NCI-H226 (cell line): Measurements from ENCODE around the gene WIPF3.

ENCODE experiments used
- DNase-seq: peaks from one replicate; pipeline ENCODE4 v3.0.0-alpha.2; 2015

WIPF3 gene

DNA sequence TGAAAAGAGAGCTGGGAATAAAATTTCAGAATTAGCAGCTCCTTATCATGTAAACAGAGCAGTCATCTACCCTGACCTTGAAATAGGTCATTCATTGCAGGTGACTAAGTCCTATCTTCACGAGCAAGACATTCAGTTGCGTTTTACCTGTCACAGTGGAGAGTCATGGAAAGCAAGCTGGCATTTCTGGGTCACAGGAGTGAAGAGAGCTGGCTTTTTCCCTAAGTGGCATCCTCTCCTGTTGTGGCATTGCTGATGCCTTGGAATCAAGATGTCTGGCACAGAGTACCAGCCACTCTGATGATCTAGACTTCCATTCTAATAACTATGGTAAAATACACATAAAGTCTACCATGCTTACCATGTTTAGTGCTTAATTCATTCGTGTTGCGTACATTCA is 112.5 kb downstream of the WIPF3 start:
- DNase-seq: no peak

DNA sequence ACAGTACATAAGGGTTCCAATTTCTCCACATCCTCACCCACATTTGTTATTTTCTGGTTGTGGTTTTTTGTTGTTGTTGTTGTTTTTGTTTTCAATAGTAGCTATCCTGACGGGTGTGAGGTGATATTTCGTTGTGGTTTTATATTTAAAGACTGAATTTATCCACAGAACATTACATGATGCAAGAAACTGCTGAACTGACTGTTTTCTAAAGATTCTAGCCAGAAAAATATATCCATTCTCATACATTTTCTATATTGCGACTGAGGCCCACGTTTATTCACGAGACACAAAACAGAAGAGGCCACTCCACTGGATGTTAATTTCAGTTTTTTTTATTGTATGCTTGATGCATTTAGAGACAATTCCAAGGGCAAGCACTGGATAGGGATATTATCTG is 113.5 kb downstream of the WIPF3 start:
- DNase-seq: no peak

GRCh38 chr7:29920491-29920890 is 114.2 kb downstream of the WIPF3 start:
- DNase-seq: no peak

GRCh38 chr7:29921404-29922010 is 115.2 kb downstream of the WIPF3 start:
- DNase-seq: peak; percentile 57

GRCh38 chr7:29922921-29923700 is 116.8 kb downstream of the WIPF3 start:
- no peak for DNase-seq

DNA sequence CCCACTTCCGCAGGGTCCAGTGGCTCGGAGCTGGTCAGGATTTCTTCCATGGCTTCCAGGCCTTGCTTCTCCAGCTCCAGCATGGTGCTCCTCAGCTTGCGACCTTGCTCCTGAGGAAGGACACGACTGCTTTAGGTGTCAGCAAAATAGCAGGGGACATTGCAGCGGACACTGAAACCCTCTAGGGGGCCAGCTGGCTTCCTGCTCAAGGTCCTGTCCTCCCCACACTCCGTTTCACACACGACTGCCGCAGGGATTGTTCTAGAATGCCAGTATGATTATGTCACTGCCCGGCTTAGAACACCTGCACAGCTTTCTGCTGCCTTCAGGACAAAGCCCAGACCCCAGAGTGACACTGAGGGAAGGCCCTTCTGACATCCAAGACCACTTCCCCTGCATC is 117.7 kb downstream of the WIPF3 start:
- DNase-seq: no peak

DNA sequence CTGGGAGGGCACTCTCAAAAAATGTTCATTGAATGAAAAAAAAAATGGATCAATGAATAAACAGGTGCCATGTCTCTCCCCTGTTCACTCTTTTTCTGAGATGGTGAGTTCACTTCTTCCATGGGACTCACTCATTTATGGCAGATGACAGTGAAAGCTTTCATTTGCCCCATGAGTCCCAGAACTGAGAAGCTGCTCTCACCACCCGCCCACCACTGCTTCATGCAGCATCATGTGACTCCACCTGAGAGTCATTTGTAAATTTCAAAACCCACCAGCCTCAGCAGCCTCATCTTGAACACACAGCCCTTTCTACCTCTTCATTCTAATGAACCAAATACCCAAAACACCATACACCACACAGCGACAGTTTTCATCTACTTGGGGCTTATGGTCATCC is 118.4 kb downstream of the WIPF3 start:
- DNase-seq: no peak

DNA sequence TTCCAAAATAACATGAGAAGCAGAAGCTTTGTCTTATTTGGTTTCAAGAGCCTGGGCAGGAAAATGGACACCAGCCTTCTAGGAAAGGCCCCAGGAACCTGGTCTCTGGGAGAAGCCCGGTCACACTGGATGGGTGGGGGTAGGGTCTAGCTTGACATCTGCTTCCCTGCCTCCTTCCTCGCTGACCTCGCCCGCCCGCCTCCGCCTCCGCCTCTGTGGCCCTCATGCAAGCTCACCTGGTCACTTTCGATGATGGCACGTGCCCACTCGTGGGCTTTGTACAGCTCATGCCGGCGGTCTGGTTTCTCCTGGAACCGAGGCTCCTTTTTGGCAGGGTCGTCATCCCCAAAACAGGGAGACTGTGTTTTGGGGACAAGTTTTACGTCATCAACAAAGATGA is 119.9 kb downstream of the WIPF3 start:
- DNase-seq: no peak

GRCh38 chr7:29926741-29927140 is 120.4 kb downstream of the WIPF3 start:
- no peak for DNase-seq

GRCh38 chr7:29929018-29929807 is 122.9 kb downstream of the WIPF3 start:
- DNase-seq: no peak

DNA sequence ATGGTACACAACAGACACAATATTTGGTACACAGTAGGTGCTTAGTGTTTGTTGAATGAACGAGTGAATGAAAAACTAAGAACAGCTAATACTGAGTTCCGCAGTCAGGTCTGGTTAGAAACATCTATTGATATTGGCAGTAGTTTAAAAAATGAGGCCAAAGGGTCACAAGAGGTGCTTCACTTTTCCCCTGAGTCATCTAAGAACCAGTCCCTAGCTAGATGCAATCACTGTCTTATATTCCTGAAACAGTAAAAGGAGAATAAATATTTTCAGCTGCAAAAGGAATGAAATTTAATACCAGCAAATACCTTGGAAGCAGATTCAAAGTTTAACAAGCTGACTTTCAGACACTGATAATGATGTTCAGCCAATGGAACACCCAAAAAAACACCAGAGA is 128.8 kb downstream of the WIPF3 start:
- DNase-seq: no peak

GRCh38 chr7:29937132-29937531 is 130.8 kb downstream of the WIPF3 start:
- DNase-seq: no peak

- DNase-seq: no peak
Measured at GRCh38 chr7:29940199-29940598, 133.9 kb downstream of the WIPF3 start.

GRCh38 chr7:29945259-29945809 is 139.0 kb downstream of the WIPF3 start:
- DNase-seq: no peak

- no peak for DNase-seq
Measured at GRCh38 chr7:29946428-29947186, 140.3 kb downstream of the WIPF3 start.

DNA sequence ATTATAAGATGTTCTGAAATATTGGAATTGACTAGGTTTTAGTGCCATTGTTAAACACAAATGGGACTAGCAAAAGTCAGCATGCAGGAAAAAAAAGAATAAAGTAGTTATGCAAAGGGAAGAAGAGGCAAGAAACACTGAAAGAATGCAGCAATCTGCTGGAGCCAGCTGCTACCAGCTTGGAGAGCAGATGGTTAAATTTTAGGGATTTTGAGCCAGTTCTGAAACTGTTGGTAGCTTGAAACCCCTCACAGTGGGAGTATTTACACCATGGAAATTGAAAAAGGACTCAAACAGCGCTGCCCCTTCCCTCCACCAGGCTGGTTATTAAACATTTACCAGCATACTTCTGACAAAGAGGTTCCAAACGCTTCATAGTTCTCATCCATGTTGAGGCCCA is 142.3 kb downstream of the WIPF3 start:
- DNase-seq: no peak

DNA sequence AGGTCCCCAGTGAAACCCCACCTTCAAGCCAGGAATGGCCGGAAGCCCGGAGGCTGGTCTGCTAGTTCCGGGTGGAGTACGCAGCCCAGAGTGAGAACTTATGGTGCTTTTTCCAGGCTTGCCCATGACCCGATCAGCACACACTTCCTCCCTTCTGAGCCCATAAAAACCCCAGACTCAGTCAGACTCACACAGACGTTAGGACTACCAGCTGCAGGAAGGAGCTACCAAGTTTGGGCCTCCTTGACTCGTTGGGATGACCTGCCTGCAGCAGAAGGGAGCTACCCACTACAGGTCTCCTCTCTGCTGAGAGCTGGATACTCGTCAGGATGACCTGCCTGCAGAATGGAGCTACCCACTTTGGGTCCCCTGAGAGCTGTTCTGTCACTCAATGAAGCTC is 144.2 kb downstream of the WIPF3 start:
- no peak for DNase-seq

DNA sequence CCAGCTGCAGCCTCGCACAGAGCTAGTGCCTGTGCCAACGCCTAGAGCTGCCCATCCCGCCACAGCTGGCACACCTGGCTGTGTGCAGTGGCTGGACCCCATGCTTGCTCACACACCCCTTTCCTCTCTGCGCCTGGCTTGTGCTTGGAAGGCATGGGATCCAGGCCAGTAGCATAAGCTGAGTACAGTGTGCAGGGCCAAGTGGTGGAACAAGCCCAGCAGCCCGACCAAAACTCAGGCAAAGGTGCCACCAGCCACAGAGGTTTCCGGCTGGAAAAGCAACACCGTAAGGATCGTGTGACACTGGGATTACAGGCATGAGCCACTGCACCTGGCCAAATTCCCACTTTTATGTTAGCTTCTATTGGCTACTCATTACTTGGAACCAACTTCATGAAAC is 144.9 kb downstream of the WIPF3 start:
- DNase-seq: no peak

DNA sequence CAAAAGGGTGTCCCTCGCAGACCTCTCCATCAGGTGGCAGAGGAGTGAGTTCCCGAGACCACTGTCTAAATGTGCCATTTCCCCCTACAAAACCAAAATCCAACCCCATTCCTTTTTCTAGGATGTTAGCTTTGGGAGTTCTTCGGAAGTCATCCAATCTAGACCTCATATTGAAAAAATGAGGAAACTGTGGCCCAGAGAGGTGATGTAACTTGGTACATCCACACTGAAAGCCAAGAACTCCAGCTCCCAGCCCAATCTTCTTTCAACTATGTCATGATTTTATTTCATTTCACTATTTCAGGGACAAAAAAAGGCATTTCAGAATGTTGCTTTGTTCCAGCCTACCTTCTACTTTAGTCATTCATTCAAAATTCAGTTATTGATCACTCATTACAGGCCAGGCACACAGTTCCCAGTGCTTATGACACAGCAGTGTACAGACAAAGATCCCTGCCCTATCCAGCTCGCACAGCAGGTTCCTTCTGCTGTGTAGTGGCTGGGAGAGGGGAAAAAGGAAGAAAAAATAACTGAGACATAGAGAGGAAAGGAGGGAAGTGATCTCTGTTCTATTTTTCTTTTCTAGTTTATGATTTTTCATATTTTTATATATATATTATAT is 147.5 kb downstream of the WIPF3 start:
- DNase-seq: no peak

DNA sequence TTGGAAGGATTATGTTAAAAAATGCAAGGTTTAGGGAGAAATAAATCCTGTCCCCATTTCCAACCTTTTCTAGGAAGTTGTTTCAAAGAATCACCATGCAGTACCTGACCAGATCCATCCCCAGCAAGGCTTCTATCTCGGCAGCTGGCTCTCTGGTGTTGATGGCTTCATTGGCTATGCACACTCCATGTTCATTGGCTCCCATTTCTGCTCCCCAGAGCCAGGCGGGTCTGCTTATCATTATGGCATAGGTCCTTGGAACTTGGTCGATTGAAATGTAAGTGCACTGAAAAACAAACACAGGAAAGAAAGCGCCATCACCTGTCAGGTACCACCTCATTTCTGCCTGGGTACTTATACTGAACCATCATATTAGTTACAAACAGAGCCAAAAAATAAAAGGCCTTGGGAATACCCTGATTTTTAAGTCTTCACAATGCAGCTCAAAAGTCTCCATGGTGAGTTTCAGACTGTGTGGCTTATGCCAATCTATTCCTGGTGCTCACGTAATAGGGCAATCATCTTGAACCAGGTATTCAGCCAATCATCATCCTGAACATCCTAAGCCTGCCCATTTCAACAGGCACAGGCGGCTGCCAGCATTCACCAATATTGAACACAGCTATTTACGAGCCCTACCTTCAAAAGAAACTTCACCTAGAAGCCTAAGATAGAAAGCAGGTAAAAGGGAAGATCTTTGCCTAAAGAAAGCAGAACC is 148.9 kb downstream of the WIPF3 start:
- no peak for DNase-seq

GRCh38 chr7:29955799-29956486 is 149.6 kb downstream of the WIPF3 start:
- no peak for DNase-seq
